ENCODE measurements around the gene LYRM9. TPM values are rescaled to one million over a fixed set of nuclear protein-coding genes. Genes with fewer than 3 reads are reported as not detected.

LYRM9 gene
- total and polyA plus RNA-seq, 2 donors (not counting 1 experiment from before 2014, with no cell fraction given), result 9.7 to 13.7 TPM

- no peaks in the 10 kb centered on the region for H3K79me2 ChIP-seq (ENCODE audit: control insufficient read depth, insufficient read depth, low read length)
- peaks cover 3% of the 10 kb centered on the region for H3K27me3 ChIP-seq (ENCODE audit: control insufficient read depth, insufficient read depth, low read length)
- no peak overlapping the region for H3K4me2 ChIP-seq (ENCODE audit: extremely low read depth, insufficient read depth, low read length)
- H2AFZ ChIP-seq (ENCODE audit: low read length), result no peak overlapping the region
- H4K20me1 ChIP-seq (ENCODE audit: control insufficient read depth, extremely low read depth, insufficient read depth, low read length), result no peaks in the 10 kb centered on the region
- no peak overlapping the region for H3K27ac ChIP-seq (ENCODE audit: insufficient read depth, low read length)
- H3K9ac ChIP-seq (ENCODE audit: insufficient read depth, low read length), result no peak overlapping the region
- no peak for DNase-seq (ENCODE audit: low read depth in 2 of 2)
- H3K36me3 ChIP-seq (ENCODE audit: control insufficient read depth, insufficient read depth, low read length), result no peaks in the 10 kb centered on the region
- no peaks in the 10 kb centered on the region for H3K4me1 ChIP-seq (ENCODE audit: control insufficient read depth, extremely low read depth, insufficient read depth, low read length)
- no peaks in the 10 kb centered on the region for H3K9me3 ChIP-seq (ENCODE audit: control insufficient read depth, insufficient read depth, low read depth, low read length)
- TF ChIP-seq EZH2 (IDR thresholded peaks at IDR 0.05; ENCODE audit: low read length, missing control alignments), result no peak
- no peak for TF ChIP-seq CTCF (conservative IDR thresholded peaks at IDR 0.05 in 1 of 2, IDR thresholded peaks at IDR 0.05 in 1 of 2; ENCODE audit: low read depth in 1 of 2, low read length in 2 of 2)
- H3K4me3 ChIP-seq (replicated peaks in 1 of 4; ENCODE audit: control extremely low read depth in 1 of 4, insufficient read depth in 1 of 4, low read depth in 3 of 4, low read length in 4 of 4), result no peak overlapping the region
Measured at GRCh38 chr17:27927781-27928180, 34.6 kb upstream of the LYRM9 start.

- H3K79me2 ChIP-seq (ENCODE audit: control insufficient read depth, insufficient read depth, low read length), result no peaks in the 10 kb centered on the region
Measured at GRCh38 chr17:27921599-27921998, 28.4 kb upstream of the LYRM9 start.

GRCh38 chr17:27921077-27921476, 27.9 kb upstream of the LYRM9 start:
- no peaks in the 10 kb centered on the region for H3K36me3 ChIP-seq (ENCODE audit: control insufficient read depth, insufficient read depth, low read length)
- no peak for DNase-seq (ENCODE audit: low read depth in 2 of 2)
- H3K4me3 ChIP-seq (replicated peaks in 1 of 4; ENCODE audit: control extremely low read depth in 1 of 4, insufficient read depth in 1 of 4, low read depth in 3 of 4, low read length in 4 of 4), result no peak overlapping the region
- H3K4me2 ChIP-seq (ENCODE audit: extremely low read depth, insufficient read depth, low read length), result no peak overlapping the region
- no peaks in the 10 kb centered on the region for H3K9me3 ChIP-seq (ENCODE audit: control insufficient read depth, insufficient read depth, low read depth, low read length)
- TF ChIP-seq CTCF (conservative IDR thresholded peaks at IDR 0.05 in 1 of 2, IDR thresholded peaks at IDR 0.05 in 1 of 2; ENCODE audit: low read depth in 1 of 2, low read length in 2 of 2) (no peak), EZH2 (IDR thresholded peaks at IDR 0.05; ENCODE audit: low read length, missing control alignments) (no peak)
- H2AFZ ChIP-seq (ENCODE audit: low read length), result no peak overlapping the region
- no peaks in the 10 kb centered on the region for H3K27me3 ChIP-seq (ENCODE audit: control insufficient read depth, insufficient read depth, low read length)
- H3K9ac ChIP-seq (ENCODE audit: insufficient read depth, low read length), result no peak overlapping the region
- no peaks in the 10 kb centered on the region for H3K79me2 ChIP-seq (ENCODE audit: control insufficient read depth, insufficient read depth, low read length)
- H3K4me1 ChIP-seq (ENCODE audit: control insufficient read depth, extremely low read depth, insufficient read depth, low read length), result no peaks in the 10 kb centered on the region
- no peaks in the 10 kb centered on the region for H4K20me1 ChIP-seq (ENCODE audit: control insufficient read depth, extremely low read depth, insufficient read depth, low read length)
- H3K27ac ChIP-seq (ENCODE audit: insufficient read depth, low read length), result no peak overlapping the region

More at GRCh38 chr17:27921599-27921998, 28.4 kb upstream of the LYRM9 start:
- Histone ChIP-seq H3K4me3 (replicated peaks in 1 of 4; ENCODE audit: control extremely low read depth in 1 of 4, insufficient read depth in 1 of 4, low read depth in 3 of 4, low read length in 4 of 4) (no peak overlapping the region), H3K9me3 (ENCODE audit: control insufficient read depth, insufficient read depth, low read depth, low read length) (no peaks in the 10 kb centered on the region), H3K9ac (ENCODE audit: insufficient read depth, low read length) (no peak overlapping the region), H3K27ac (ENCODE audit: insufficient read depth, low read length) (no peak overlapping the region), H3K4me2 (ENCODE audit: extremely low read depth, insufficient read depth, low read length) (no peak overlapping the region), H3K36me3 (ENCODE audit: control insufficient read depth, insufficient read depth, low read length) (no peaks in the 10 kb centered on the region), H3K4me1 (ENCODE audit: control insufficient read depth, extremely low read depth, insufficient read depth, low read length) (no peaks in the 10 kb centered on the region), H3K27me3 (ENCODE audit: control insufficient read depth, insufficient read depth, low read length) (no peaks in the 10 kb centered on the region), H4K20me1 (ENCODE audit: control insufficient read depth, extremely low read depth, insufficient read depth, low read length) (no peaks in the 10 kb centered on the region), H2AFZ (ENCODE audit: low read length) (no peak overlapping the region)
- no peak for DNase-seq (ENCODE audit: low read depth in 2 of 2)
- TF ChIP-seq CTCF (conservative IDR thresholded peaks at IDR 0.05 in 1 of 2, IDR thresholded peaks at IDR 0.05 in 1 of 2; ENCODE audit: low read depth in 1 of 2, low read length in 2 of 2), result no peak
- no peak for TF ChIP-seq EZH2 (IDR thresholded peaks at IDR 0.05; ENCODE audit: low read length, missing control alignments)
